Activated CD8-positive, alpha-beta T cell treated with anti-CD3 and anti-CD28 coated beads for 36 hours (primary cell): ENCODE data around the gene ARHGAP44. TPM values are rescaled to one million over a fixed set of nuclear protein-coding genes. Genes with fewer than 3 reads are reported as not detected.

Source experiments
- ATAC-seq: fragments of 200-7000 bp; cut with Tn5 transposase; one replicate; pipeline ENCODE4 v1.10.0; 2021; ENCODE audit warnings: mild to moderate bottlenecking, moderate library complexity
- CTCF ChIA-PET: fragments of 350-600 bp; sonication (Branson Sonifier 250); formaldehyde crosslinking; loops from one replicate; lab custom pipeline; 2021; ENCODE audit warnings: antibody characterized with exemption; lab: Charles Lee
- POLR2A ChIA-PET: fragments of 350-600 bp; sonication (Branson Sonifier 250); formaldehyde crosslinking; loops from one replicate; lab custom pipeline; 2021; ENCODE audit warnings: antibody characterized with exemption; lab: Charles Lee
- DNase-seq: peaks from one replicate; pipeline ENCODE4 v3.0.0-alpha.2; 2020
- H3K27ac Mint-ChIP-seq: one replicate; pipeline ENCODE4 v1.8.0; 2021; ENCODE audit warnings: mild to moderate bottlenecking, mixed read lengths
- H3K27me3 Mint-ChIP-seq: one replicate; pipeline ENCODE4 v1.8.0; 2021; ENCODE audit warnings: mixed read lengths
- H3K36me3 Mint-ChIP-seq: one replicate; pipeline ENCODE4 v1.8.0; 2021; ENCODE audit warnings: low read depth, mixed read lengths
- H3K4me1 Mint-ChIP-seq: one replicate; pipeline ENCODE4 v1.8.0; 2021; ENCODE audit warnings: low read depth, mixed read lengths
- H3K4me3 Mint-ChIP-seq: one replicate; pipeline ENCODE4 v1.8.0; 2021; ENCODE audit warnings: mild to moderate bottlenecking, moderate library complexity, mixed read lengths
- H3K9me3 Mint-ChIP-seq: one replicate; pipeline ENCODE4 v1.8.0; 2021; ENCODE audit warnings: mixed read lengths
- CTCF ChIP-seq: fragments of 200-600 bp; IDR thresholded peaks from one replicate; pipeline ENCODE4 v1.8.0; 2022; ENCODE audit warnings: antibody characterized with exemption, mild to moderate bottlenecking
- intact Hi-C: fragments of 100-400 bp; cut with micrococcal nuclease; formaldehyde crosslinking; loops from one replicate; pipeline ENCODE4 v1.10.0; 2022
- total RNA-seq, 2 experiments: library from RNA; stranded (reverse); gene quantifications; one replicate each; pipeline ENCODE4 v1.2.3, GENCODE V29; 2021

Gene ARHGAP44
- total RNA-seq, 2 experiments from 2014 or later: 0.22 to 0.50 TPM

- Mint-ChIP-seq H3K27me3 (peaks cover 4% of the 10 kb centered on the region), H3K4me1 (no peaks in the 10 kb centered on the region), H3K4me3 (no peak overlapping the region), H3K36me3 (no peaks in the 10 kb centered on the region), H3K9me3 (peaks cover 5% of the 10 kb centered on the region), H3K27ac (no peak overlapping the region)
- CTCF ChIA-PET: no interaction called here
- DNase-seq: no peak
- POLR2A ChIA-PET: no interaction called here
- no peak for TF ChIP-seq CTCF
- intact Hi-C loops: loop anchor here (10.0 kb wide), 1 partner anchor 60 kb away; no protein-coding TSS in a partner anchor
- no peak for ATAC-seq
Observed at GRCh38 chr17:12814718-12815117, 25.4 kb downstream of the ARHGAP44 start.

- Mint-ChIP-seq H3K4me1 (no peaks in the 10 kb centered on the region), H3K27me3 (peaks cover 3% of the 10 kb centered on the region), H3K27ac (no peak overlapping the region), H3K9me3 (peaks cover 3% of the 10 kb centered on the region), H3K4me3 (no peak overlapping the region), H3K36me3 (no peaks in the 10 kb centered on the region)
- ATAC-seq (no peak), DNase-seq (no peak)
- CTCF ChIA-PET: no interaction called here
- intact Hi-C loops: loop anchor here (10.0 kb wide), 1 partner anchor 59 kb away; no protein-coding TSS in a partner anchor
- TF ChIP-seq CTCF: no peak
- POLR2A ChIA-PET: no interaction called here
Observed at GRCh38 chr17:12815642-12816141, 26.4 kb downstream of the ARHGAP44 start.

GRCh38 chr17:12821376-12821940 lies 32.2 kb downstream of the ARHGAP44 start:
- no peak for TF ChIP-seq CTCF
- DNase-seq (no peak), ATAC-seq (no peak)
- Mint-ChIP-seq H3K27ac (no peak overlapping the region), H3K9me3 (peaks cover 3% of the 10 kb centered on the region), H3K27me3 (no peaks in the 10 kb centered on the region), H3K4me3 (no peak overlapping the region), H3K4me1 (no peaks in the 10 kb centered on the region), H3K36me3 (no peaks in the 10 kb centered on the region)
- ChIA-PET CTCF (no interaction called here), POLR2A (no interaction called here)
- intact Hi-C loops: no loop called here

- no peaks in the 10 kb centered on the region for H3K4me1 Mint-ChIP-seq
- CTCF ChIA-PET: no interaction called here
- no peaks in the 10 kb centered on the region for H3K36me3 Mint-ChIP-seq
- DNase-seq (no peak), ATAC-seq (no peak)
- intact Hi-C loops: no loop called here
- H3K27me3 Mint-ChIP-seq: no peaks in the 10 kb centered on the region
- no peak overlapping the region for H3K27ac Mint-ChIP-seq
- POLR2A ChIA-PET: no interaction called here
- H3K4me3 Mint-ChIP-seq: no peak overlapping the region
- peaks cover 9% of the 10 kb centered on the region for H3K9me3 Mint-ChIP-seq
- no peak for TF ChIP-seq CTCF
Observed at GRCh38 chr17:12826431-12826830, 37.1 kb downstream of the ARHGAP44 start.

- no peaks in the 10 kb centered on the region for H3K36me3 Mint-ChIP-seq
- no peak overlapping the region for H3K4me3 Mint-ChIP-seq
- no peak overlapping the region for H3K27ac Mint-ChIP-seq
- no peak for ATAC-seq
- intact Hi-C loops: no loop called here
- H3K4me1 Mint-ChIP-seq: no peaks in the 10 kb centered on the region
- ChIA-PET POLR2A (no interaction called here), CTCF (no interaction called here)
- peaks cover 25% of the 10 kb centered on the region for H3K9me3 Mint-ChIP-seq
- no peak for DNase-seq
- H3K27me3 Mint-ChIP-seq: no peaks in the 10 kb centered on the region
- TF ChIP-seq CTCF: no peak
Observed at GRCh38 chr17:12830777-12831247, 41.5 kb downstream of the ARHGAP44 start.
